Measurements from ENCODE around the gene MYOM3. TPM values are rescaled to one million over a fixed set of nuclear protein-coding genes. Genes with fewer than 3 reads are reported as not detected.
"Not testable (repeated sequence)": the region's sequence is repeated elsewhere in the genome, so short reads cannot be mapped to it uniquely, and the experiment has no call there.

Gene MYOM3
- total RNA-seq, 1 donor from 2014 or later = not detected

DNA sequence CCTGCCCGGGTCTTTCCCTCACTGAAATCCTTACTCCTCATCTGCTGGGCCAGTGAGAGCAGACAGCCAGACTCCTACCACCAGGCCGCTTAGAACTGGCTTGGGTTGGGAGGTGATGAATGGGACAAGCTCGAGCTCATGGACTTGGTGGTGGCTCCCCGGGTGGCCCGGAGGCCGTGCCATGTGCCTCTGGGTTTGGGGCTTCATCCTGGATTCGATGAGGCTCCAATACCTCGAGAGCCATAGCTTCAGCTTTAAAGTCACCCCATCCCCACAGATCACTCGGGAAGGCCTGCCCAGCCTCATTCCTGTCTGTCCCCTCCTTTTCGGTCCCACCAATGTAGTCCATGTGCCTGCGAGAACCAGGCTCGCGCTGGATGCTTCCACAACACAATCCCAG is 51.5 kb downstream of the MYOM3 start:
- Mint-ChIP-seq H3K9me3 (peaks cover 9% of the 10 kb centered on the region), H3K36me3 (ENCODE audit: low read depth) (no peaks in the 10 kb centered on the region), H3K4me1 (ENCODE audit: low read depth) (no peaks in the 10 kb centered on the region), H3K27me3 (ENCODE audit: insufficient read depth) (peaks cover 7% of the 10 kb centered on the region), H3K4me3 (no peak overlapping the region), H3K27ac (no peak overlapping the region)
- no peak for DNase-seq (ENCODE audit: low spot score)
- intact Hi-C loops (cut with micrococcal nuclease) = no loop called here

DNA sequence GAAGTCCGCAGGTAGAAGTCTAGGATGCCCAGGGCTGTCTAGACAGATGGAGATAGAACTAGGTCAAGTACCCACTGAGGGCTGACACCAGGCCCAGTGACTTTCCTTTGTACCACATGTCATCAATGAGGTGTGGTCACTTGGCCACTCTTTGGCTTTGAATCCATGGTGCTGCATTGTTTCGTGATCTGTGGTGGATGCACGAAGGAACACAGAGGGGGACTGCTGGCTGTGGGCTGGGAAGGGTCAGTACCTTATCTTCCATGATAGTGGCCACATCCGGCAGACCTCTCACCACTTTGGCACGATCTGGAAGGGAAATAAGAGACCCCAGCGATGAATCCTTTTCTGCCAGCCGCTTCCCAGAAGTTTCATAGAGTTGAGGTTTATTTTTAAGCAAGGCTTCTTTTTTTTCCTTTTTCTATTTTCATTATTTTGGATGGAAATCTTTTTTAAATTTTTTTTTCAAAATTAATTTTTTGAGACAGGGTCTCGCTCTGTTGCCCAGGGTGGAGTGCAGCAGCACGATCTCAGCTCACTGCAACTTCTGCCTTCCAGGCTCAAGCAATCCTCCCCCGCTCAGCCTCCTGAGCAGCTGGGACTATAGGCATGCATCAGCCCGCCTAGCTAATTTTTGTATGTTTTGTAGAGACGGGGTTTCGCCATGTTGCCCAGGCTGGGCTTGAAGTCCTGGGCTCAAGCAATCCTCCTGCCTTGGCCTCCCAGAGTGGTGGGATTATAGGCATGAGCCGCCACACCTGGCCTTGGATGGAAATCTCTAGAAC is 53.1 kb downstream of the MYOM3 start:
- peaks cover 9% of the 10 kb centered on the region for H3K9me3 Mint-ChIP-seq
- H3K36me3 Mint-ChIP-seq (ENCODE audit: low read depth) = no peaks in the 10 kb centered on the region
- DNase-seq (ENCODE audit: low spot score) = no peak
- peaks cover 7% of the 10 kb centered on the region for H3K27me3 Mint-ChIP-seq (ENCODE audit: insufficient read depth)
- no peak overlapping the region for H3K4me3 Mint-ChIP-seq
- H3K27ac Mint-ChIP-seq = no peak overlapping the region
- no peaks in the 10 kb centered on the region for H3K4me1 Mint-ChIP-seq (ENCODE audit: low read depth)
- intact Hi-C loops (cut with micrococcal nuclease) = no loop called here

DNA sequence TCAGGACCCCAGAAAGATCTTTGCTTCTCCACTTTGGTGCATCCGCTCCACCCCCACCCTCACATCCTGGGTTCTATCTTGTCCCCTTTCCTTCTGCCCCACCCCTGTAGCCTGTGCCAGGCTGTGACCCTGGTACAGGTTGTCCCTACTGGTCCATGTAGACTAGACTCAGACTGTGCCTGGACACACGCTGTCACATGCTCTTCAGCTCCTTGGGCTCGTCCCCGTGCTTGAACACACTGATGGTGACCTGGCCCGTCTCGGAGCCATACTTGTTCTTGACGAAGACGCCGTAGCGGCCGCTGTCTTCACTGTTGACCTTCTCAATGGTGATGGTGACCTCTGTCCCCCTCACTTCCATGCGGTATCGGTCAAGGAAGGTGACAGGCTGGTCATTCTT is 54.8 kb downstream of the MYOM3 start:
- H3K9me3 Mint-ChIP-seq = peaks cover 2% of the 10 kb centered on the region
- no peak for DNase-seq (ENCODE audit: low spot score)
- H3K27me3 Mint-ChIP-seq (ENCODE audit: insufficient read depth) = peaks cover 5% of the 10 kb centered on the region
- no peak overlapping the region for H3K27ac Mint-ChIP-seq
- H3K36me3 Mint-ChIP-seq (ENCODE audit: low read depth) = no peaks in the 10 kb centered on the region
- H3K4me1 Mint-ChIP-seq (ENCODE audit: low read depth) = no peaks in the 10 kb centered on the region
- intact Hi-C loops (cut with micrococcal nuclease) = no loop called here
- no peak overlapping the region for H3K4me3 Mint-ChIP-seq

DNA sequence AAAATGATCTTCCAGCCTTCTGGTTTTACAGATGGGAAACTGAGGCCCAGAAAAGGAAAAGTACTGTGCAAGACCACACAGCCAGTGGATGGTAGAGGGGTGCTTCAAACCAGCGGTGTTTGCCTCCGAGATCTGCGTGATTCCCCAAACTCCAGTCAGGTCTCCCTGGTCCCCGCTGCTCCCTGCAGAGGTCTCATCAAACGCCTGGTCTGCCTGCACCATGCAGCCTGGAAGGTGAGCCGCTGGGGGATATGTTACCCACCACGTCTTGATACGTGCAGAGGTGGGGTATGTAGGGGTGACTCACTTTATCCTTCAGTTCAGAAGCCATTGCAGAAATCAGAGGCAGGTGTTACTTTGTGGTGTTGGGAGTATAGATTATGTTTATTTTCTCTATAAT is 56.3 kb downstream of the MYOM3 start:
- H3K27me3 Mint-ChIP-seq (ENCODE audit: insufficient read depth) = peaks cover 2% of the 10 kb centered on the region
- intact Hi-C loops (cut with micrococcal nuclease) = no loop called here
- no peak overlapping the region for H3K27ac Mint-ChIP-seq
- DNase-seq (ENCODE audit: low spot score) = no peak
- H3K4me1 Mint-ChIP-seq (ENCODE audit: low read depth) = no peaks in the 10 kb centered on the region
- no peaks in the 10 kb centered on the region for H3K36me3 Mint-ChIP-seq (ENCODE audit: low read depth)
- H3K9me3 Mint-ChIP-seq = no peaks in the 10 kb centered on the region
- no peak overlapping the region for H3K4me3 Mint-ChIP-seq

DNA sequence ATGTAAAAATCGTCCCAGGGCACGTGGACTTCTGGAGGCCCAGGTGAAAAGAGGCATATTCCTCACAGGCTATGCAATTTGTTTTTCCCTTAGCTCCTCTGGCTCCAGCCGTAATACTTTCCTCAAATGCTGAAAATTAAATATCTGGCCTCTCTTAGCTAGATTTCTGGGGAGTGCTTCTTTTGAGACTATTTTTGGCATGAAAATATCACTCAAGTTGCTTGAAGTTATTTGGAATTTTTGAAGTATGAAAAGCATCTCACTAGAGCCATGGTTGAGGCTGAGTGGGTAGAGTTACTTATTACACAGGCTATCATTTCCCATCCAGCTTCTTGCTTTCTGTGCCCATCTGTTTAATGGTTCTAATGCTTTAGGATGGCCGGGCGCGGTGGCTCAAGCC is 59.7 kb downstream of the MYOM3 start:
- Mint-ChIP-seq H3K4me1 (ENCODE audit: low read depth) (no peaks in the 10 kb centered on the region), H3K27me3 (ENCODE audit: insufficient read depth) (peaks cover 7% of the 10 kb centered on the region), H3K36me3 (ENCODE audit: low read depth) (no peaks in the 10 kb centered on the region), H3K27ac (no peak overlapping the region), H3K9me3 (no peaks in the 10 kb centered on the region), H3K4me3 (no peak overlapping the region)
- intact Hi-C loops (cut with micrococcal nuclease) = no loop called here
- DNase-seq (ENCODE audit: low spot score) = no peak

DNA sequence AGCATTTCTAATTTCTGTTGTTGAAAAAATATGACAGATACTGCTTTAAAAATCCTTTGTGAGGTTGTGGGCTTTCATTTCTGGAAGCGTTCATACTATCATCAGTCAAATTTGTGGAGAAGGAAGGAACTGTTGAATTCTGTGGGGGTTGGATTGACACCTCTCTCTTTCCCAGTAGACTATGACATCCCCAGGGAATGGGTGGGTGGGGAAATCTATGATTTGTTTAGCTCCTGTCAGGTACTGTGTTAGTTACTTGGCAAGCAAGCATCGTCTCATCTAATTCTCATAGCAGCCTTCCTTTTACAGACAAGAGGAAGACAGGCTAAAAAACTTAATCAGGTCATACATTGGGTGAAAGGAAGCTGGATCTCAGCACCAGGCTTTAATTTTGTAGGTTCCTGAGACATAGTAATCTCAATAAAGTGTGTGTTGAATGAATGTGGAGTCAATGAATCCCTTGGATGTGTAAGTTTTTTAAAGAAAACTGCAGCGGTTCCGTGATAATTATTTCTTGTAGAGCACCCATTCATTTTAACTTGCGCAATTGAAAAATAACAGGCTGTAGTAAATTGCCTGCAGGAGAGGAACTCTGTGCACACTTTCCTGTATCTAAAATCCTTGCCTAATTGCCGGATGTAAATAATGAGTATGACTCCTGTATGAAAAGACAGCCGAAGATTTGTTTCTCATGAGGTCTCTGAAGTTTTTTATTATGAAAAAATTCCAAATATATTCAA is 60.6 kb downstream of the MYOM3 start:
- H3K4me1 Mint-ChIP-seq (ENCODE audit: low read depth) = peaks cover under 1% of the 10 kb centered on the region
- intact Hi-C loops (cut with micrococcal nuclease) = no loop called here
- peaks cover 7% of the 10 kb centered on the region for H3K27me3 Mint-ChIP-seq (ENCODE audit: insufficient read depth)
- H3K27ac Mint-ChIP-seq = no peak overlapping the region
- no peak for DNase-seq (ENCODE audit: low spot score)
- no peaks in the 10 kb centered on the region for H3K9me3 Mint-ChIP-seq
- H3K4me3 Mint-ChIP-seq = no peak overlapping the region
- H3K36me3 Mint-ChIP-seq (ENCODE audit: low read depth) = no peaks in the 10 kb centered on the region

DNA sequence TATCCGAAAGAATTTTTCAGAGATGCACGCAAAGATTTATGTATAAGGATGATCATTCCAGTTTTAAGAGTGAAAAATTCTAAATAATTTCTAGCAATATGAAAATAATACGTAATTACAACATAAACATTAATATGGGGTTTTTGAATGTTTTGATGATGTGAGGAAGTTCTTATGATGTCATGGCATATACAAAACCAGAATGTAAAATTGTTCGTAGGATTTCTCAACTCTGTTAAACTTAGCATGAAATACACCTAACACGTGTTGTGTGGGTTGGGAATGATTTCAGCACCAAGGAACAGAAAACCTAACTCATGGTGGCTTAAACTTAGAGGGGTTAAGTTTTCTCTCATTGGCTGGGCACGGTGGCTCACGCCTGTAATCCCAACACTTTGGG is 62.2 kb downstream of the MYOM3 start:
- H3K4me3 Mint-ChIP-seq = no peak overlapping the region

DNA sequence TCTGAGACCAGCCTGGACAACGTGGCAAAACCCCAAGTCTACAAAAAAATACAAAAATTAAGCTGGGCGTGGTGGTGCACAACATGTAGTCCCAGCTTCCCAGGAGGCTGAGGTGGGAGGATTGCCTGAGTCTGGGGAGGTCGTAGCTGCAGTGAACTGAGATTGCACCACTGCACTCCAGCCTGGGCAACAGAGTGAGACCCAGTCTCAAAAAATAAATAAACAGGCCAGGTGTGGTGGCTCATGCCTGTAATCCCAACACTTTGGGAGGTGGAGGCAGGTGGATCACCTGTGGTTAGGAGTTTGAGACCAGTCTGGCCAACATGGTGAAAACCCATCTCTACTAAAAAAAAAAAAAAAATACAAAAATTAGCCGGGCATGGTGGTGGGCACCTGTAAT is 63.0 kb downstream of the MYOM3 start:
- H3K4me3 Mint-ChIP-seq; intact Hi-C loops (cut with micrococcal nuclease); H3K27me3 Mint-ChIP-seq (ENCODE audit: insufficient read depth); H3K4me1 Mint-ChIP-seq (ENCODE audit: low read depth); H3K9me3 Mint-ChIP-seq; H3K36me3 Mint-ChIP-seq (ENCODE audit: low read depth); DNase-seq (ENCODE audit: low spot score); H3K27ac Mint-ChIP-seq: not testable (repeated sequence)

More for the DNA sequence above, 62.2 kb downstream of the MYOM3 start:
- H3K36me3 Mint-ChIP-seq (ENCODE audit: low read depth) = no peaks in the 10 kb centered on the region
- peaks cover 7% of the 10 kb centered on the region for H3K27me3 Mint-ChIP-seq (ENCODE audit: insufficient read depth)
- no peaks in the 10 kb centered on the region for H3K9me3 Mint-ChIP-seq
- no peak overlapping the region for H3K27ac Mint-ChIP-seq
- DNase-seq (ENCODE audit: low spot score) = no peak
- H3K4me1 Mint-ChIP-seq (ENCODE audit: low read depth) = peaks cover 6% of the 10 kb centered on the region
- intact Hi-C loops (cut with micrococcal nuclease) = no loop called here

DNA sequence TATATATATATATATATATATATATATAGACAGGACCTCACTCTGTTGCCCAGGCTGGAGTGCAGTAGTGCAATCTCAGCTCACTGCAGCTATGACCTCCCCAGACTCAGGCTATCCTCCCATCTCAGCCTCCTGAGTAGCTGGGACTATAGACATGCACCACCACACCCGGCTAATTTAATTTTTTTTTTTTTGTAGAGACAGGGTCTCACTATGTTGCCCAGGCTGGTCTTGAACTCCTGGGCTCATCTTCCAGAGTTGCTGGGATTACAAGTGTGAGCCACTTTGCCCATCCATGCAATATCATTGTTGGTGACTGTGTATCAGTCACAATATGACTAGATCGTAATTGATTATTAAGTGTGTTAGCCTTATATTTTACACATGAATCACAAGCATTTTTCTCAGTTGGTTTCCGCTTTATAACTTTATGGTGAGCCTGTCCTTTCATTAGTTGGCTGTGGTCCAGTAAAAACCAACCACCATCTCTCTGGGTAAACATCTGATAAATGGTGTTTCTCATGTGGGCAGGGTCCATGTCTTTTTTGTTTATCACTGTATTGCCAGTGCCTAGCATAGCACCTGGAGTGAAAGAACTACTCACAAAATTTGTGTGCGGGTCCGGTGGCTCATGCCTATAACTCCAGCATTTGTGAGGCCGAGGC is 63.6 kb downstream of the MYOM3 start:
- intact Hi-C loops (cut with micrococcal nuclease) = no loop called here
- no peak for DNase-seq (ENCODE audit: low spot score)
- H3K36me3 Mint-ChIP-seq (ENCODE audit: low read depth) = no peaks in the 10 kb centered on the region
- no peaks in the 10 kb centered on the region for H3K9me3 Mint-ChIP-seq
- H3K4me1 Mint-ChIP-seq (ENCODE audit: low read depth) = peaks cover 6% of the 10 kb centered on the region
- H3K27me3 Mint-ChIP-seq (ENCODE audit: insufficient read depth) = peaks cover 7% of the 10 kb centered on the region
- no peak overlapping the region for H3K27ac Mint-ChIP-seq
- no peak overlapping the region for H3K4me3 Mint-ChIP-seq

DNA sequence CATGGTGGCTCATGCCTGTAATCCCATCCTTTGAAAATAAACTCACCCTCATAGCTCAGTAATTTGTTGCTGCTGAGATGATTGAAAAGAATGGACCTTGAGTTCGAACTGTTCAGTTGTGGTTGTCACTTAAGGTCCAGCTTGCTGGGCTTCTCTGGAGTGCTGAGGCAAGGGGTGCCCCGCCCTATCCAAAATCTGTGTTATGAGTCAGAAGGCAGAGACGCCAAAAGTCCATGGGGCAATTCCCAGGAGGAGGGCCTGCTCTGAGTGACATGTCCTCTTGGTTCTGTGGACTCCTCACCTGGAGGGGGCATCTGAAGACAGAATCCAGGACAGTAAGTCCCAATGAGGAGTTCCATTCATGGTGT is 64.8 kb downstream of the MYOM3 start:
- no peaks in the 10 kb centered on the region for H3K9me3 Mint-ChIP-seq
- H3K36me3 Mint-ChIP-seq (ENCODE audit: low read depth) = no peaks in the 10 kb centered on the region
- peaks cover 6% of the 10 kb centered on the region for H3K4me1 Mint-ChIP-seq (ENCODE audit: low read depth)
- H3K27me3 Mint-ChIP-seq (ENCODE audit: insufficient read depth) = peaks cover 10% of the 10 kb centered on the region
- H3K4me3 Mint-ChIP-seq = no peak overlapping the region
- no peak for DNase-seq (ENCODE audit: low spot score)
- intact Hi-C loops (cut with micrococcal nuclease) = no loop called here
- H3K27ac Mint-ChIP-seq = no peak overlapping the region

DNA sequence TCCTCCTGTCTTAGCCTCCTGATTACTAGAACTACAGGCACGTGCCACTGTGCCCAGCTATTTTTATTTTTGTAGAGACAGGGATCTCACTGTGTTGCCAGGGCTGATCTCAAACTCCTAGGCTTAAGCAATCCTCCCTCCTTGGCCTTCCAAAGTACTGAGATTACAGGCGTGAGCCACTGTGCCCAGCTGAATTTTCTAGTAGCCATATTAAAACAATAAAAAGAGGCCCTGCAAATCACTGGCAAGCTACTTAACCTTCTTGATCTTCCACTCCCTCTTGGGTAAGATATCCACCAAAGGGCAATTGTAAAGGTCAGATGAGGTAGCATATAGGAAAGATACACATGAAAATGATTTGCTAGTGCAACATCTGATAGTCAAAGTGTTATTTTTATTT is 66.2 kb downstream of the MYOM3 start:
- Mint-ChIP-seq H3K27me3 (ENCODE audit: insufficient read depth) (peaks cover 10% of the 10 kb centered on the region), H3K36me3 (ENCODE audit: low read depth) (no peaks in the 10 kb centered on the region), H3K9me3 (no peaks in the 10 kb centered on the region), H3K27ac (no peak overlapping the region), H3K4me1 (ENCODE audit: low read depth) (peaks cover 6% of the 10 kb centered on the region), H3K4me3 (no peak overlapping the region)
- intact Hi-C loops (cut with micrococcal nuclease) = no loop called here
- DNase-seq (ENCODE audit: low spot score) = no peak

DNA sequence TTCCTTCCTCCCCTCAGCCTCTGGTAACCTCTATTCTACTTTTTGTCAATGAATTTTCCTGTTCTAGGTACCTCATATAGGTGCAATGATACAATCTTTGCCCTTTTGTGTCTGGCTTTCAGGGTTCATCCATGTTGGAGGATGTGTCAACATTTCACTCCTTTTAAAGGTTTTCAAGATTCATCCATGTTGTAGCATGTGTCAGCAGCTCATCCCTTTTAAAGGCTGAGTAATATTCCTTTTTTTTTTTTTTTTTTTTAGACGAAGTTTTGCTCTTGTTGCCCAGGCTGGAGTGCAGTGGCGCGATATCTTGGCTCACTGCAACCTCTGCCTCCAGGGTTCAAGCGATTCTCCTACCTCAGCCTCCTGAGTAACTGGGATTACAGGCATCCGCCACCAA is 67.3 kb downstream of the MYOM3 start:
- H3K9me3 Mint-ChIP-seq; H3K27me3 Mint-ChIP-seq (ENCODE audit: insufficient read depth); H3K4me3 Mint-ChIP-seq; H3K27ac Mint-ChIP-seq; intact Hi-C loops (cut with micrococcal nuclease); H3K36me3 Mint-ChIP-seq (ENCODE audit: low read depth); DNase-seq (ENCODE audit: low spot score); H3K4me1 Mint-ChIP-seq (ENCODE audit: low read depth): not testable (repeated sequence)

DNA sequence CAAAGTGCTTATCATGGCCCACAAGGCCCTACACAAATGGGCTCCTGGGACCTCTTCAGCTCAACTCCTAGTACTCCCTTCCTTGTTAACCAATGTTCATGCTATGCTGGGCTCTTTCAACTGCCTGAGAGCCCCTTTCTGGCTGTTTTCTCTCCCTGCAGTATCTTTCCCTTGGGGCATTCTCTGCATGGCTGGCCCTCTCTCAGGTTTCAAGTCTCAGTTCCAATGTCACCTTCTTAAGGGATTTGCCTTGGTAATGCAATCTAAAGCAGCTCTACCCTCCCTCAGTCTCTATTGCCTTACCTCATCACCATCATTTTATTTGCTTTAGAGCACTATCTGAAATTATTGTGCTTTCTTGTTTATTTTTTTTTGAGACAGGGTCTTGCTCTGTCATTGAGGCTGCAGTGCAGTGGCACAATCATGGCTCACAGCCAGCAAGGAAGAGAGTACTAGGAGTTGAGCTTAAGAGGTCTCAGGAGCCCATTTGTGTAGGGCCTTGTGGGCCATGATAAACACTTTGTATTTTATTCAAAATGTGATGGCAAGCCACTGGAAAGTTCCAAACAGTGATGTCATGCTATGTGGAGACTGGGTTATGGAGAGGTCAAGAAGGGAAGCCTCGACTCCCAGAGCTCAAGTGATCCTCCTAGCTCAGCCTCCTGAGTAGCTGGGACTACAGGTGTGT is 68.4 kb downstream of the MYOM3 start:
- DNase-seq (ENCODE audit: low spot score) = no peak
- Mint-ChIP-seq H3K9me3 (no peaks in the 10 kb centered on the region), H3K27me3 (ENCODE audit: insufficient read depth) (peaks cover 15% of the 10 kb centered on the region), H3K4me1 (ENCODE audit: low read depth) (peaks cover 6% of the 10 kb centered on the region), H3K36me3 (ENCODE audit: low read depth) (no peaks in the 10 kb centered on the region), H3K4me3 (no peak overlapping the region), H3K27ac (no peak overlapping the region)
- intact Hi-C loops (cut with micrococcal nuclease) = no loop called here

Measured in activated T-helper 1 cell treated with anti-CD3 and anti-CD28 coated beads, Interleukin-12 subunit alpha, Interleukin-12 subunit beta, Interleukin-2, Interleukin-4 antibody, amounts not matched to agents 30 ng/mL and 10 ng/mL and 1 ng/mL, durations not matched to agents 14 hours and 24 hours and 36 hours (primary cell).